ENCODE results near the gene CCDC121.

DNA sequence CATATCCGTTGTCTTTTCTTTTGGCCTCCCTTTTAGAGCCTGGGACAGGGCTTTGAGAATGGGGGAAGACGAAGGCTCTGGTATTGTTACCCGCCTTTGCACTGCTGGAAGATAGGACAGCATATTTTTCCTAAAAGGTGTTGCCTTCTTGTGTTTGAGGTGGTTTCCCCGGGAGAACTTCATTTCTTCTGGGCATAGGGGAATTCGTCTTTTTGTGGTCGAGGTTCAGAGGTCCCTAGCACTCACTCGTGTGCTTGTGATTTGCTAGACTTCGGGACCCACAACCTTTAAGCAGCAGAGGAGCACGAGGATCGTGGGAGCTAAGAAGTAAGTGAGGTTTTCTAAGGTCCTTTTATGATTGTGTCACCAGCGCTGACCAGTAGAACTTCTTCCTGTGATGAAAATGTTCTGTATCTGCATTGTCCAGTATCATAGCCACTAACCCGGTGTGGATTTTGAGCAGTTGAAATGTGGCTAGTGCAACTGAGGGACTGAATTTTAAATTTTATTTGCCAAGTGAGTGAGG is 45.4 kb downstream of the CCDC121 start:
- TF ChIP-seq, protein P1, sequence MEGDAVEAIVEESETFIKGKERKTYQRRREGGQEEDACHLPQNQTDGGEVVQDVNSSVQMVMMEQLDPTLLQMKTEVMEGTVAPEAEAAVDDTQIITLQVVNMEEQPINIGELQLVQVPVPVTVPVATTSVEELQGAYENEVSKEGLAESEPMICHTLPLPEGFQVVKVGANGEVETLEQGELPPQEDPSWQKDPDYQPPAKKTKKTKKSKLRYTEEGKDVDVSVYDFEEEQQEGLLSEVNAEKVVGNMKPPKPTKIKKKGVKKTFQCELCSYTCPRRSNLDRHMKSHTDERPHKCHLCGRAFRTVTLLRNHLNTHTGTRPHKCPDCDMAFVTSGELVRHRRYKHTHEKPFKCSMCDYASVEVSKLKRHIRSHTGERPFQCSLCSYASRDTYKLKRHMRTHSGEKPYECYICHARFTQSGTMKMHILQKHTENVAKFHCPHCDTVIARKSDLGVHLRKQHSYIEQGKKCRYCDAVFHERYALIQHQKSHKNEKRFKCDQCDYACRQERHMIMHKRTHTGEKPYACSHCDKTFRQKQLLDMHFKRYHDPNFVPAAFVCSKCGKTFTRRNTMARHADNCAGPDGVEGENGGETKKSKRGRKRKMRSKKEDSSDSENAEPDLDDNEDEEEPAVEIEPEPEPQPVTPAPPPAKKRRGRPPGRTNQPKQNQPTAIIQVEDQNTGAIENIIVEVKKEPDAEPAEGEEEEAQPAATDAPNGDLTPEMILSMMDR (IDR thresholded peaks at IDR 0.05 in 4 of 5, conservative IDR thresholded peaks at IDR 0.05 in 1 of 5) = no peak
- no peak for TF ChIP-seq POLR2A (IDR thresholded peaks at IDR 0.05)
